ENCODE measurements around the gene USP25.

- TF ChIP-seq TAF1 (IDR thresholded peaks at IDR 0.05; ENCODE audit: borderline replicate concordance, insufficient read depth, low read length) (no peak), REST (IDR thresholded peaks at IDR 0.05; ENCODE audit: insufficient read depth in 1 of 2, low read depth in 2 of 2, low read length in 2 of 2) (no peak)
Measured at GRCh38 chr21:15839601-15840000, 109.8 kb downstream of the USP25 start.

All from PFSK-1 (cell line).